ENCODE data around the gene ARHGEF19.
"Not testable (repeated sequence)": the region's sequence is repeated elsewhere in the genome, so short reads cannot be mapped to it uniquely, and the experiment has no call there.

Gene ARHGEF19

DNA sequence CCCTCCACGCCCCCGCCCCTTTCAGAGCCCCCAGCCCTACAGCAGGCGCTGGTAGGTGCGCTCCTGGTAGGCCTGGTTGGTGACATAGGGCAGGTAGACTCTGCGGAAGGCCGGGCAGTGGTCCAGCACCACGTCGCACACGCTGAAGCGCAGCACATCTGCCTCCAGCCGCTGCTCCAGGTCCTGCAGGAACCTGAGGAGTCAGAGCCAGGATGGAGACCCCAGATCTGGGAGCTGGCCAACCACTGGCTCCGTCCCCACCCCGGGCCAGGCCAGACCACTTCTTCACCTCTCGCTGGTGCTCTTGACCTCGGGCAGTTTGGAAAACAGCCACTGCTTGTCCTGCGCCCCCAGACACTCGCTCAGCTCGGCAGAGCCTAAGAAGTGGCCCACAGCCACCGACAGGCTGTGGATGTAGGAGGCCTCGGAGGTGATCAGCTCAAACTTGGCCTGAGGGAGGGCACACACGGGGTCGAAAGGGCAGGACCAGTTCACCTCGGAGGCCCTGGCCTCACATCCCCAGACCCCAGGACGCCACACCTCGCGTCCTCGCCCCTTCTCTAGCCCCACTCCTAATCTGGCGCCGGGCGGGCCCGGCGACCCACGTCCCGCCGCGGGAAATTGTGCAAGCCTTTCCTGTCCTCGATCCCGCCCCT is 6.4 kb downstream of the ARHGEF19 start:
- in situ Hi-C loops (cut with MboI; ENCODE audit: low sequenced_read_pairs) = no loop called here

DNA sequence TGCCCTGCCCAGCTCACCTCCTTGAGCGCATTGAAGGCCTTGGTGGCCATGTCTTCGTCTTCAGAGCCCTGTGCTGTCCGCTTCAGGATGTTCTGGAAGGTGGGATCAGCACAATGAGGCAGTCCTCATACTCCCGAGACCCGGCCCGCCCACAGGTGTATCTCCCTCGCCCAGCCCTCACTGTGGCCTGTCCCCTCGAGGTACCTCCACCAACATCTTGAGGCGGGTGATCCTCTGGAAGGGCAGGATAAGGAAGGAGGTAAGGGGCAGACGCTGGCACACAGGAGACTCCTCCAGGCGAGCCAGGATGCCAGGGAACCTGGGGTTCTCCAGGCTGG is 7.1 kb downstream of the ARHGEF19 start:
- in situ Hi-C loops (cut with MboI; ENCODE audit: low sequenced_read_pairs) = no loop called here

DNA sequence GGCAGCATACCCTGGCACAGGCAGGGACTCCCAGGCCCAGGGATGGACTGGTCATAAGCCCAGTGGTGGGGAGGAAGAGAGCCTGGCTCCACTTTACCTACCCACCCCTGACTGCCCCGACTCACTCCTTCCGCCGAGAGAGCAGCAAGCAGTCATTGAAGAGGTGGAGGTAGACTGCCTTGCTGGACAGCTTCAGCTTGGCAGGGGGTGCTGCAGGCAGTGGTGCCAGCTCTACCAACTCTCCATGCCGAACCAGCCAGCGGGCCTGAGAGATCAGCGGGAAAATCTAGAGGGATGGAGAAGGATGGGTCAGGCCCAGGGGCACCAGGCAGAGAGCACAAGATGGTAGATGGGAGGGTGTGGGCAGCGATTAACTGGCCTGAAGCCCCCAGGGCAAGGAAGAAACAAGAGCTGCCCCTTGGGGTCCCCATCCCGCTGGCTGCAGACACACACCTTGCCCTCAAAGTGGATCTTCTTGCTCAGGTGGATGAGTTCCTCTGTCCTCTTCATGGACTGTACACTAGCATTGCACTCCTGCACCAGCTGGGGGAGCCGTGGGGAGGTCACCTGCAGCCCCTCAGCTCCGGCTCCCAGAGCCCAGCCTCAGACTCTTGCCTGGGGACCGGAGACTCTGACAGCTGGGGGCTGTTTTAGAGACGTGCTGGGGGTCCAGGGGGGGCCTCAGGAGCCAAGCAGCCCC is 7.7 kb downstream of the ARHGEF19 start:
- in situ Hi-C loops (cut with MboI; ENCODE audit: low sequenced_read_pairs) = no loop called here

DNA sequence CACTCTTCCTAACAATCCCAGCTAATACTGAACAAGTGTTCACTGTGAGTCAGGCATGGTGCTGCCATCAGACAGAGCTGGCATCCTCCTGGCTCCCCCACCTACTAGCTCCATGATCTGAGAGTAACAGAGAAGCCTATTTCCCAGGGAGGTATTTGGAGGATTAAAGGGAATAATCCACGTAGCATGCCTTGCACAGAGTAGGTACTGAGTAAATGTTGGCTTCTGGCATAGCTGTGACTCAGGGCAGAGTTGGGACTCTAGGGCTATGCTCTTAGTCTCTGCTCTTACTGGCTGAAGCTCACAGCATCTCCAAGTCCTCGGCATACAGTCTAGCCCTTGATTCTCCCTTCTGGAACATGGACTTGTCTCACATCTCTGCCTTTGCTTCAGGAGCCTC is 8.2 kb downstream of the ARHGEF19 start:
- in situ Hi-C loops (cut with MboI; ENCODE audit: low sequenced_read_pairs) = no loop called here

DNA sequence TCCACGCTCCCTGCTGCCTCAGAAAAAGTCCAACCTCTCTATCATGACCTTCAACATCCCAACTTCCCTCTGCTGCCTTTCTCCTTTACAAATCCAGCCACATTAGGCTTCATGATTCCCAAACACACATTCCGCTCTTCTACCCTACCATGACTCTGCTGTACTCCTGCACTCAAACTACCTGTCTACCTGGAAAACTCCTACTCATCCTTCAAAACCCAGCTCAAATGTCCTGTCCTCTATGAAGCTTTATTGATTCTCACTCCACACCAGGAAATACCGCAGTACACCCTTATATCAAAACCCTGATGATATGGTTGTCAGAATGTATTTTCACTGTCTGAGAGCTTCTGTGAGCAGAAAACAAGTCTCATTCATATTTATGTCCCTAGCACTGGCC is 8.9 kb downstream of the ARHGEF19 start:
- in situ Hi-C loops (cut with MboI; ENCODE audit: low sequenced_read_pairs) = no loop called here

DNA sequence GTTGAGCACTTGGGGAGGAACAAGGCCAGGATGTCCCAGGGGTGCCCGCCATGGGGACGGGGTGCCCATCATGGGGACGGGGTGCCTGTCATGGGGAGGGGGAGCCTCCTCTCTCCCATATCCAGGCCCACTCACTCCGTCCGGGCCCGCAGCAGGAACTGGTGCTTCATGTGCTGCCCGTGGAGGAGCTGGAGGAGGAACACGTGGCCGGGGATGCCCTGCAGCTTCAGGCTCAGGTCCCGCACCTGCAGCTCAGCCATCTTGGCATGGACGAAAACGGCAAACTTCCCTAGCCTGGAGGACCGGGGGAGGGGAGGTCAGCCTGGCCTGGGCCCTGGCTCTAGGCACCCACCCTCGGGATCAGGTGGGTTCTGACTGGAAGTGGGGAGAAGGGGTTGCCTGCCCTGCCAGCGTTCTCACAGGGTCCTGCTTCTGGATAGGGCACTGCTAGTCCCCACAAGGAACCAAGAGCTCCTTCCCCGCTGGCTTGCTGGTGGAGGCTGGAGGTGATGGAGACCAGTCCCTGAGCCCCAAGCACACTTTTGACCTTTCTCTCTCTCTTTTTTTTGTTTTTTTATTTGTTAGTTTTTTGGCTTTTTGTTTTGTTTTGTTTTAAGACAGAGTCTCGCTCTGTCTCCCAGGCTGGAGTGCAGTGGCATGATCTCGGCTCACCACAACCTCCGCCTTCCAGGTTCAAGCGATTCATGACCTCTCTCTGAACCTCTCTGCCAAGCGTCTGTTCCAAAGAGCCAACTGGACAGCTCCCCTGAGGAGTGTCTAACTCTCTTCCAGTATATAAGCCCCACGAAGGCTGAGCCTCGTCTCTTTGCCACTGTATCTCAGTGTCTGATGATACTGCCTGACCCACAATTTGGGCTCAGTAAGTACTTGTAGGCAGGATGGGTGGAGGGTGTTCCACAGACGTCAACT is 9.9 kb downstream of the ARHGEF19 start:
- in situ Hi-C loops (cut with MboI; ENCODE audit: low sequenced_read_pairs) = no loop called here

DNA sequence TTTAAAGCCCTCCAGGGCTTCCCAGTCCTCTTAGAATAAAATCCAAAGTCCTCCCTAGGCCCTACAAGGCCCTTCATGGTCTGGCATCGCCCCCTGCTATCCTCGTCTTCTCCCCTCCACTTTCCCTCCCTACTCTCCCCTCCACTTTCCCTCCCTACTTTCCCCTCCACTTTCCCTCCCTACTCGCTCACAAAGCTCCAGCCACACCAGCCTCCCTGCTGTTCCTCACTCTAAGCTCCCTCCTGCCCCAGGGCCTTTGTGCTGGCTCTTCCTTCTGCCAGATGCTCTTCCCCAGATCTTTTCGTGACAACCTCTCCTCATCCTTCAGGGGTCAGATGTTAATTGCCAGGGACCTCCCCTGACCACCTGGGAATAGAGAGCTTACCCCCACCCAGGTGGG is 12.8 kb downstream of the ARHGEF19 start:
- in situ Hi-C loops (cut with MboI; ENCODE audit: low sequenced_read_pairs) = no loop called here

DNA sequence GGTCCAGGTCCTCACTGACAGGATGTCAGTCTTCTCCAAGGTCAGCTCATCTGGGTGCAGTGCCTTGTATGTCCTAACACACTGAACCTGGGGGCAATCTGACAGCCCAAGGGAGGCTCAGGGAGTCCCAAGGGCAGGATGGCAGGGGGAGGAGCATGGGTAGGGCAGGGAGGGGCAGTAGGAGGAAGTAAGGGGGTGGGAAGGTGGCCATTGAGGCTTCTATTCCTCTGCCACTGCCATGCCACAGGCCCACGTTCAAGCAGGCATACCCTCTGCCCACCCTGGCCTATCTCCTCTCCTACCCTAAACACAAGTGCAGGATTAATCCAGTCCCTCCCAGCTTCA is 13.3 kb downstream of the ARHGEF19 start:
- in situ Hi-C loops (cut with MboI; ENCODE audit: low sequenced_read_pairs) = no loop called here

DNA sequence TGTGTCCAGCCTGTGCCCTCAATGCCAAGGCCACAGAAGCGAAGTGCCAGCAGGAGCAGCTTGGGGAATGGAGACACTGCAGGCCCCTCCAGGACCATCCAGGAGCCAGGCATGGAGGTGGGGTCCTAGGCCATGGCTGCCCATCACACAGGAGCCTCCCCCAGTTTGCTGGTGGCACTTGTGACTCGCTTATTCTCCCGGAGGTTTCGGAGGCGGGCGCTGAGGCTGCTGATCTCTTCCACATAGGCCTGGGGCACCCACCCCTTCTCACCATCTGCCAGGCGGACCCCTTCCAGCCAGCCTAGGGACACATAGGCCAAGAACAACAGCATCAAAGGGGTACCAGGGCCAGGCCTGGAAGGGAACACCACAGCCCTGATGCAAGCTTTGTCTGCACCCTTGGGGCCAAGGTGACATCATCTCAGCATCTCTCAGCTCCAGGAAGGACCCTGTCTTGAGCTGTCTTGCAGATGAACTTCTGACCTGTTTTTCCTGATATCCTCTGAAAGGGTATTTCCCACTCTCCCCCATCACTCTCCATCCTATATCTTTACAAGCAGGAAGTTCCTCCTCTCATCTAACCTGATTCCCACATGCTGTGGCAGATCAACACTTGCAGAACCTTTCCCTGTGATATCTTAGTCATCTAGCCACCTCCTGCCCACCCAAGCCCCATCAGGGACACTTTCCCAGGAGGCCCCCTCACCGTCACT is 13.9 kb downstream of the ARHGEF19 start:
- in situ Hi-C loops (cut with MboI; ENCODE audit: low sequenced_read_pairs) = no loop called here

DNA sequence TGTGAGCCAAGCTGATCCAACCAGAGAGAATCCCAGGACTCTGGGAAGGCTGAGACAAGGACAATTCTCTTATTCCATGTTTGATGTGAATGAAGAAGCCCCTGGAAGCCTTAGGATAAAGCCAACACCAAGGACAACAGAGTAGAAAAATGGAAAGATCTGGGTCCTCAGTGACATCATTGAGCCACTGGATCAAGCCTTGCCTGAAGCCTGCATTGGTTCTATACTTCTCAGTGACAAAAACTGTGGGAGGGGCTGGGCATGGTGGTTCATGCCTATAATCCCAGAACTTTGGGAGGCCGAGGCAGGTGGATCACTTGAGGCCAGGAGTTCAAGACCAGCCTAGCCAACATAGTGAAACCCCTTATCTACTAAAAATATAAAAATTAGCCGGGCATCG is 15.6 kb downstream of the ARHGEF19 start:
- in situ Hi-C loops (cut with MboI; ENCODE audit: low sequenced_read_pairs) = no loop called here

DNA sequence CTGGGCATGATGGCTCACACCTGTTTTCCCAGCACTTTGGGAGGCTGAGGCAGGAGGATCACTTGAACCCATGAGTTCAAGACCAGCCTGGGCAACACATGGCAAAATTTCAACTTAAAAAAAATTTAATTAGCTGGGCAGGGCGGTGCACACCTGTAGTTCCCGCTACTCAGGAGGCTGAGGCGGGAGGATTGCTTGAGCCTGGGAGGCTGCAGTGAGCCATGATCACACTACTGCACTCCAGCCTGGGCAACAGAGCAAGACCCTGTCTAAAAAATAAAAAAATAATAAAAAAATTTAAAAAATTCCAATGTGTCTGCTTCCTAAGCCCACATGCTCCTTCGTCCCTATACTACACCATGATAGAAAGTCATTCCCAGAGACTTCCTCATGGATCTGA is 16.3 kb downstream of the ARHGEF19 start:
- in situ Hi-C loops (cut with MboI; ENCODE audit: low sequenced_read_pairs) = not testable (repeated sequence)

DNA sequence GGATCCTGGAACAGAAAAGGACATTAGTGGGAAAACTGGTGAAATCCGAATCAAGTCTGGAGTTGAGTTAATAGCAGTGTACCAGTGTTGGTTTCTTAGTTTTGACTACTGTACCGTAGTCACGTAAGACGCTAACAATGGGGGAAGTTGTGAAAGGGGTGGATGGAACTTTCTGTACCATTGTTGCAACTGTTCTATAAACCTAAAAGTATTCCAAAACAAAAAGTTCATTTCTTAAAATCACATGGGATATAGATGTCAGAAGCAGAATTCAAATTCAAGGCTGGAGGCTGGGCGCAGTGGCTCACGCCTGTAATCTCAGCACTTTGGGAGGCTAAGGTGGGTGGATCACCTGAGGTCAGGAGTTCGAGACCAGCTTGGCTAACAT is 16.9 kb downstream of the ARHGEF19 start:
- in situ Hi-C loops (cut with MboI; ENCODE audit: low sequenced_read_pairs) = no loop called here

DNA sequence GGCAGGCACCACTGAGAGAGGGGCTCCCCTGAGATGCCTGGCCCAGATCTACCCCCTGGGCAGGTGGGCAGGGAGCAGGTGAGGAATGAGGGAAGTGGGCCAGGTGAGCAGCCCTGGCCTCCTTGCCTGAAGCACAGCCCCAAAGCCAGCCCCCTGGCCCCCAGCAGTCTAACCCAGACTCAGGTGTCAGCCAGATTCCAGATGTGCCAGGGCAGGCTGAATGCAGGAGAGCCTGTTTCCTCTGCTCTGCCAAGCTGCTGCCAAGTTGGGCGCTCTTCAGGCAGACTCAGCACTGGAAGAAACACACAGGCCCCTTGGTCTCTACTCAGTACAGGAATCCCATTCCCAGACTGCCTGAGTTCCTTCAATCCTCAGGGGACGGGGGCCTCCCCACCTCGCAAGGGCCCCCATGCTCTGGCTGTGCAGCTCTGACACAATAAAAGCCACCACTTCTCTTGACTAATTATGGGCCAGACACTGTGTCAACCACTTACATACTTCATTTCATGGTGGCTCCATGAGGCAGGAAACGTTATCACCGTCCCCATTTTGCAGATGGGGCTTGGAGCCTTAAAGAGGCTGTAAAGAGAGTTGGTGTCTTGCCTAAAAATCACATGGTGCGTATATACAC is 20.4 kb downstream of the ARHGEF19 start:
- in situ Hi-C loops (cut with MboI; ENCODE audit: low sequenced_read_pairs) = no loop called here

DNA sequence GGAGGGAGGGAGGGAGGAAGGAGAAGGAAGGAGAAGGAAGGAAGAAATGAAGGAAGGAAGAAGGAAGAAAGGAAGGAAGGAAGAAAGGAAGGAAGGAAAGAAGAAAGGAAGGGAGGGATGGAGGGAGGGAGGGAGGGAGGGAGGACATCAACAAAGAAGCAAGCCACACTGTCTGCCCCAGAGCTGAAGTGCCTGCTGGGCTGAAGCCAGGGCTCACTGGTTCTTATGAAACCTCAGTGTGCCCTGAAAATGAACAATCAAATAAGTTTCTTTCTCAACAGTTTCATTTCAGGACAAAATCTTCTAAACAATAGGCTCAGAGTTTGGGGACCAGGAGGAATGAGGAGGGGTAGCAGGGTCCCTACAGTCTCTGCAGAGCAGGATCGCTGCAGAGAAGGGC is 21.1 kb downstream of the ARHGEF19 start:
- in situ Hi-C loops (cut with MboI; ENCODE audit: low sequenced_read_pairs) = no loop called here

DNA sequence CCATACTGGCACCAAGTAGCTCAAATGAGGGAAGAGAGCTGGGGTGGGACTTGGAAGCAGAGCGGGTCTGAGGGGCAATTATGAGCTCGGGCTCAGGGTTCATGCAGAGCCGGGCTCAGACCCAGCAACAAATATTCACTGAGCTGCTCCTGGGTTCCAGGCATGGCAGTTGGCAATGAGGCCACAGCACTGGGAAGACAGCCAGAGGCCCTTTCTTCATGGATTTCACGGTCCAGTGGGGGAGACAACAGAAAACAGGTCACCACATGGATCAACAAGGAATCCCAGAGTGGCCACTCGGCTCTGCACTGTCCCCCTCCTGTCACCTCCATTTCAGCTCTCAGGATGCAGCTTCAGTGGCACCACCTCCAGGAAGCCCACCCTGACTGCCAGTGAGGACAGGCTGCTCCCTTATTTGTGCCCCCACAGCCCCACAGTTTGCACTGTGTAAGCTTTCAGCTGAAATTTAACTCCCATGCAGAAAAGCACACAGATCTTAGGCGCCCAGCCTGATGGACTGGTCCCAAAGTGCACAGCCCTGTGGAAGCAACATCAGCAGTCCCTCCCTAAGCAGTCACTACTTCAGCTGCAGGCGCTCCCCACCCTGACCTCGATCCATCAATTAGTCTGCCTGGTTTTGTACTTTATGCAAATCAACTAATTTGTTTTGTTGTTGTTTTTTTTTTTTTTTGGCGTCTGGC is 22.4 kb downstream of the ARHGEF19 start:
- in situ Hi-C loops (cut with MboI; ENCODE audit: low sequenced_read_pairs) = no loop called here

DNA sequence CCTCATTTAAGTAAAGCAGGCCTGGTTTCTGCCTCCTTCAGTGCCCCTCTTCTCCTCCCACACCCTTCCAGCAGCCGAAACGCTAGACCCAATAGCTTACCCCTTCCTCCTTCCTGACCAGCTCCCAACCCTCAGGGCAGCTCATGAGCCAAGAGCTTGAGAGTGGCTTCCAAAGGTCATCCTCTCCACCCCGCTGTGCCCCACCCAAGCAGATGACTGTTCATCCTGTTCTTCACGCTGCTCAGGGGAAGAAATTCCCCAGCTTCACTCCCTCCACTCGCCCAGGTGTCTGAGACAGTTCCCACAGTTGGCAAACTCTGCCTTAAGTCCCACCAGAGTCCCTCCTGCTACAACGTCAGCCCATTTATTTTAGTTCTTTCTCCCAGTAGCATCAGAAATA is 23.4 kb downstream of the ARHGEF19 start:
- in situ Hi-C loops (cut with MboI; ENCODE audit: low sequenced_read_pairs) = no loop called here

DNA sequence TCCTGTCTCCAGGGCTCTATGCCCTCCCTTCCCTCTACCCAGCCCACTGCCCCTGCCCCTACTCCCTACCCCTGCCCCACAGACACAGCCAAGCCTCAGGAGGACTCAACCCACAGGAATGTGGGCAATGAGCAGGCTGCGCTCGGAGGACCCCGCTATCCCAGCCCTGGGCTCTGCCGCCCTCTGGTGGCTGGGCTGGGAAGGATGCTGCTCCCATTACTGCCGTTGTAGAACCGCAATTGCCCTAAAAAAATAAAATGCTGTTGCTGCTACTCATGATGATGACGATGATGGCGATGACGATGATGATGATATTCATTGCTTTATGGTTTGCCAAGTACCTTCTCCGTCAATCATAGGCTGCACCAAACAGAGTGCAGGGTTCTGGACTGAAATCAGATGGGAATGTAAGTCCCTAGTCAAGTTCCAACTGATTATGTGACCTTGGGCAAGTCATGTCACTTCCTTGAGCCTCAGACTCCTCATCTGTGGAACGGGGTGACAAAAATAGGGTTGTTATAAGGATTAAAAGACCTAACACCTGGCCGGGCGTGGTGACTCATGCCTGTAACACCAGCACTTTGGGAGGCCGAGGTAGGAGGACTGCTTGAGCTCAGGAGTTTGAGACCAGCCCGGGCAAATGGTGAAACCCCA is 24.6 kb downstream of the ARHGEF19 start:
- in situ Hi-C loops (cut with MboI; ENCODE audit: low sequenced_read_pairs) = no loop called here

DNA sequence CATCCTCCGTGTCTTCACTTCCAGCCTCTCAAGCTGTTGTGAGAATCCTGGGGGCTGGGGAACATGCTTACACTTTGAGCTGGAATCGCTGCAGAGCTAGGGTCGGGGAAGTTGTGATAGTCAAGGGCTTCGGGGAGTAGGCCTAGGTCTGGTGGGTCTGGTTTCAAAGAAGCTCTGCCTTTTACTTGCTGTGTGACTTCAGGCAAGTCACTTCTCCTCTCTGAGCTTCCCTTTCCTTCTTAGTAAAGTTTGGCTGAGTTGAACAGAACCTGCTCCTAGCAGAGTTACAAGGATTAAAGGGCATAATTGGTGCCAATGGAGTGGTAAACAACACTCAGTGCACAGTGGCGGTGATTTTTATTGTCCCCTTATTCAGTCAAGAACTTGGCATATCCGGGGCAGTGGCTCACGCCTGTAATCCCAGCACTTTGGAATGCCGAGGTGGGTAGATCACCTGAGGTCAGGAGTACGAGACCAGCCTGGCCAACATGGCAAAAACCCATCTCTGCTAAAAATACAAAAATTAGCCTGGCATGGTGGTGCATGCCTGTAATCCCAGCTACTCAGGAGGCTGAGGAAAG is 25.7 kb downstream of the ARHGEF19 start:
- in situ Hi-C loops (cut with MboI; ENCODE audit: low sequenced_read_pairs) = no loop called here

DNA sequence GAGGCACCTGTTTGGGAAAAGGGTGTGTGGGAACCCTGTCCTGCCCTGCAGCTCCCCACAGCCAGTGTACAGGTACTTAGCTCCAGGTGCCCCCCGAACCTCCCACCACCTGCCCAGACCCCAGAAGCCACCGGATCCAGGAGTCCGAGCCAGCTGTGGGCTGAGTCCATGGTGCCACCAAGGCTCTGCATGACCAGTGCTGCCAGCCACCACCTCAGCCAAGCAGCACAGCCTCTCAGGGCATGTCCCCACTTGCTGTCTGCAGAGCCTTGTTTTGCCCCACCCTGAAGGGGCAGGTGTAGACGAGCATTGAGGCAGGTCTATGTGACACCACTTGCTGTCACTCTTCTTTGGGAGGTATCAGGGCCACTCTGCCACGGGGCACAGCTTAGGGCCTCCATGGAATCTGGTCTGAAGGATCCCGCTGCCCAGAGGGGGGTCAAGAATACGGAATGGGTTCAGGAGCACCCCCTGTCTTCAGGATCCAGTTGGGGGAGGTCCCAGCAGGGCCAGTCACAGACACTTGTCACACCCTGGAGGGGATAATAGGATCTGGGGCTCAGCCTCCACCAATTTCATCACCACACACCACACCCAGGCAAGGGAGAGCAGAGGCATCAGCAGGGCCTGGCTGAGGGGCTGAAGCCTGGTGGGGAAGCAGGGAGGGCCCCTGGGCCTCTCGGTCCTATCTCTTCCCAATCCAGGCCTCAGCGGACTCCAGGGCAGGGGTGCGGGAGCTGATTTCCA is 27.7 kb downstream of the ARHGEF19 start:
- in situ Hi-C loops (cut with MboI; ENCODE audit: low sequenced_read_pairs) = no loop called here
